HG02759 (cell line): ENCODE measurements around the gene PPOX.
A peak's percentile ranks its signal among the peaks of the same experiment; 100 is the strongest.

Source experiments
- ATAC-seq: cut with Tn5 transposase; IDR thresholded peaks from one replicate; pipeline ENCODE4 v1.9.1; 2021; ENCODE audit warnings: mild to moderate bottlenecking, moderate library complexity; ENCODE audit not compliant: unreplicated experiment

The PPOX gene

DNA sequence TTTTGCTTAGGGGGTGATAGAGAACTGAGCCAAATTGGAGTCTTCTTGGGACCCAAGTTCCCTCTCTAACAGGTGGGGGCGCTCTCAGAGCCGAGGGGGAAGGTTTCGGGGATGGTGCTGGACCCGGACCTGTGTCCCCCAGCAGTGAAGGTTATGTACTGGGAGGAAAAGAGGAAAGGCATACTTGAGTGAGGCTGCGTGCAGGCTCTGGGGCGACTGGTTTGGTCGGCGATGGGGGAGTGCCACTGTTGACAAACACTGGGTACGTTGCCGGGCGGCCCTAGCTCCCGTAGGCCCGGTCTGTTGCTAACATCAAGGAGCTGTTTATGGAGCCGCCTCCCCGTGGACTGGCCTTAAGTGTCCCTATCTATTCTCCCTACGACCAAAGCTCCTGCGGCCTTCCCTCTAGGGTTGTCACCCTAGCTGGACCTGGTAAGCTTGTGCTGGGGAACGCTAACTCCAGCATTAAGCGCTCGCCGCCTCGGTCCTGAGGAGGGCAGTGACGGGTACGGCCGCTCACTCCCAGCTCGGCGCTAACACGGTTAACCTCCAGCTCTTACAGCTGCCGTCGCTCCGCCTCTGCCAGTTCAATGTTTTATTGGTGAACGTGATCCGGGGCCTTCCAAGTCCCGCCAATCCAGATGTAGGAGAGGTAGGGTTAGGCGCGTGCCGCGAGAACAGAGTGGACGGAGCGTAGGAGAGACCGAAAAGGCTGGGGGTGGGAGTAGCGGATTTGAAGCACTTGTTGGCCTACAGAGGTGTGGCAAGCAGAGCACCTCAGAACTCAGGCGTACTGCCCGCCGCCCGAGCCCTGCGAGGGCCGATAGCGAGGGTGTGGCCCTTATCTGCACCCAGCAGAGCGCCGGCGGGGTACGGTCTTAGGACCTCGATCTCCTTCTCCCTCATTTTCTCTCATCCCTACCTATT lies at the start of gene PPOX:
Gene PPOX (plus strand): TSS at position 685 of the 927 bp plus-strand sequence. CDS start 422 bp downstream, outside the sequence.
- peak; percentile 95 for ATAC-seq

GRCh38 chr1:161117759-161118581 lies 48.3 kb upstream of the PPOX start, which contains the start of the genes NIT1 and PFDN2:
TSS of gene NIT1 (plus strand) at chr1:161118105. CDS start at chr1:161118177, 72 bp downstream.
TSS of gene PFDN2 (minus strand) at chr1:161118037. CDS start at chr1:161118026, 11 bp downstream.
- peak; percentile 86 for ATAC-seq

- peak; percentile 58 for ATAC-seq
Measured at GRCh38 chr1:161119092-161119903, 46.9 kb upstream of the PPOX start.

DNA sequence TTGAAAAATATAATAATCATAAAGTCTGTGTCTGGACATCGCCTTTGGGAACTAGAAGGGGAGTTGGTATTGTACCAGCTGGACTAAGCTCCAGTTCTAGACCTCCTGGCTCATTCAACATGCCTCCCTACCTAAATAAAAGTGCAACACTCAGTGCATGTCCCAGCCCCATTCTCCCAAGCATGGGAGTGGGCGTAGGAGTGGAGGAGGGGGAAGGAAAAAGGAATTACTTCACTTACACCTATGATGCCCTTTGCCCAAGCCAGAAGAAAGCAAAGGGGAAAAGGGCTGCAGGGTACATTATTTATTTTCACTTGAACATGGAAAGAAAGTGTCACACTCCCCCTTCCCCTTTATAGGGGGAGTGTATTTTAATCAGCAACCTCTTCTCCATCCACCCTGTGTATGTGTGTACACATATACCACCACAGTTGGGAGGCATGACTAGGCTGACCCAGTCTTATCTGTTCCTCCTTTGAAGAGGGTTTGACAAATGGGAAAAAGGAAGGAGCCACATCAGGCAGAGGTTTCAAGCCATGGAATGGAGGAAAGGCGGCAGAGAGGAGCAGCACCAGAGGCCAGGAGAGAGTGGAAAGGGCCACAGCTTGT lies 45.1 kb upstream of the PPOX start:
- no peak for ATAC-seq

DNA sequence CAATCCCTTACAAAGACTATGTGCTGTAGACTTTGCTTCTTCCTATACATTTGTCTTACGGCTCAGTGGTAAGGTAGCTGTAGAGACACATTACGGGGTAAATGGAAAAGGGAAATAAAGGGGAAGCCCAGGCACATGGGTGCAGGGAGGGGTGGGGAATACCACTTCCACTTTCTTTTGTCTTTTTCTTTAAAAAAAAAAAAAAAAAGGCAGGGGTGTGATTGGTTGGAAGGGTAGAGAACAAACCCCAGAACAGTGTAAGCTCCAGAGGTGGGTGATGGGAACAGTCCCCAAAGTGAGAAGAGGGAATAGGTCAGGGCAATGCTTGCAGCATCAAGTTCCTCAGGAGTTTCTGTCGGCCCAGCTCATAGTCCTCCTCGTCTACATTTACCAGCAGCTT lies 44.4 kb upstream of the PPOX start:
- no peak for ATAC-seq

DNA sequence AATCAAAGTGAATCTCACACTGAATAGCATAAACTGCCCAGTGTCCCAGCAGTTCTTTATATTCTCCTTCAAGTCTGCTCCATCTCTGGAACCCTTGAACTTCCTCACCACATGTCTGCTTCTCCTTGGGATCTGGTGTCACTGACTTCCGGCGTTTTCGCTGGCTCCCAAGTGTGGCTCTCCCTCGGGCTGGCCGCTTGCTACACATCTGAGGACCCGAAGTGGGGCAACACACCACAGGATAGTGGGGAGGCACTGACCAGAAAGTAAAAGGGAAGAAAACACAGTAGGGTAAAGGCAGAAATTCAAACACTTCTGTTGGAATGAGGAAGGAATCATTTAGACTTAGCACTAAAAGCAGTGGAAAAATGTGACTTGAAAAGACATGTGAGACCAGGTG lies 43.3 kb upstream of the PPOX start:
- no peak for ATAC-seq

GRCh38 chr1:161127649-161128048 lies 38.6 kb upstream of the PPOX start:
- ATAC-seq = no peak

DNA sequence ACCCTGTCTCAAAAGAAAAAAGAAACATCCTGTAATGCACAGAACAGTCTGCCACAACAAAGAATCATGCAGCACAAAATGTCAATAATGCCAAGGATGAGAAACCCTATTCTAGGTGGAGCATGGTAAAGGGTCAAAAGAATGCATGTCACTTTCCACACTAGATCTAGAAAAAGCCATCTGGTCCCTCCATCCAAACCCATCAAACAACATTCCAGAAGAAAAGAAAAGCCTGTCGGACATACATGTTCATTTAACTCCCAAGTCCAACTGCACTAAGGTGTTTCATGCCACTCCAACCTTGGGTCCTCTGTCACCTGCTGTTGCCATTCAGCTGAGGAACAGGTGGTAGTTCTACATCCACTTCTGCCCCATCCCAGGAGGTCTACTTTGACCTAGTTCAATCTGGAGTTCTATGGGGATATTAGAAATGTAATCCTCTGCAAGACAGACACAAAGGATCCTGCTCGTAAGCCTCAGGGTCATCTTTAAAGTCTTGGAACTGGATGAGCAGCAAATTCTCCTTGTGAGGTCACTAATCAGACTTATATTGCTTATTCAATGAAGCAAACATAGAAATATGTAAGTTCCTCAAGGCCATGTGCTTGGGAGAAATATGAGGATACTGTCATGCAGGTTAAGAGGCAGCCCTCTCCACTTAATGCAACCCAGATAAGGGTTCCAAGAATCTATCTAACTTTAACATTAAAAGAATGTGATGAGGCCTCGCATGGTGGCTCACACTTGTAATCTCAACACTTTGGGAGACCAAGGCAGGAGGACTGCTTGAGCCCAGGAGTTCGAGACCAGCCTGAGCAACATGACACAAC lies 37.4 kb upstream of the PPOX start:
- no peak for ATAC-seq

DNA sequence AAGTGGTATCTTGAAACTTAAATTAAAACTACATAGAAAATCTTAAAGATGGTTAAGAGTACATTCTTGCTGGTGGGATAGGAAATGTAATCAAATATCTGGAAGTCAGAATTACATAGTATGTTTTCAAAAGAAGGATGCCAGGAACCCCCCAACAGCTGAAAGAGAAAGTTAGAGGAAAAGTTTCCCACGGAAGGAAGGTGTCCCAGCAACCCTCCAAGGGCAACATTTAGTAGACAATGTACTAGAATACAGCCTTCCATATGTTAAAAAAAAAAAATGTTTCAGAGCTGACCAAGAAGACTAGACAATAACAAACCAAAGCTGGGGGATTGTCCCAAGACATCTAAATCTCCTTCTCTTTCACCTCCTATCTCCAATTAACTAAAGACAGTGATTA lies 36.0 kb upstream of the PPOX start:
- no peak for ATAC-seq

GRCh38 chr1:161131523-161132409 lies 34.5 kb upstream of the PPOX start:
- ATAC-seq = no peak

- ATAC-seq = peak; percentile 95
Measured at GRCh38 chr1:161132410-161133219, 33.6 kb upstream of the PPOX start, which contains the start of gene DEDD. TSS of gene DEDD (minus strand) at chr1:161132667. CDS start at chr1:161124462, 8,205 bp downstream.

GRCh38 chr1:161133220-161133740 lies 32.9 kb upstream of the PPOX start:
- ATAC-seq = peak; percentile 3

- ATAC-seq = no peak
Measured at GRCh38 chr1:161137881-161138280, 28.3 kb upstream of the PPOX start.

DNA sequence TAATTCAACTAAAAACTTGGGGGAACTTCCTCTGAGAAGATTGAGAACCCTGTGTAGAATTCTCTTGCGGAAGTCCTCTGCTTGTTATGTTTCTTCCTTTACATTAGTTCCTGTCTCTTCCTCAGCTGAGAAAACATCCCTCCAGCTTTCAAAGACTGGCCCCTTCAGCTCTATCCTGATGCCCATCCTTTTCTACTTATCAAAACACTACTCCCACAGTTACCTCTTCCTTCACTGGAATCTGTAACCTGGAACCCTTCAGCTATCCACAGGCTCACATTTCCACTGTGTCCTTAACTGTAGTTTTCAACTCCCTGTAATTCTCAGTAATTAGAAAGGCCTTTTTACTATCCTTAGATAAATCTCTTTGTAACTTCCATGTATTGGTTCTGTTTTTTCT lies 27.8 kb upstream of the PPOX start:
- no peak for ATAC-seq

DNA sequence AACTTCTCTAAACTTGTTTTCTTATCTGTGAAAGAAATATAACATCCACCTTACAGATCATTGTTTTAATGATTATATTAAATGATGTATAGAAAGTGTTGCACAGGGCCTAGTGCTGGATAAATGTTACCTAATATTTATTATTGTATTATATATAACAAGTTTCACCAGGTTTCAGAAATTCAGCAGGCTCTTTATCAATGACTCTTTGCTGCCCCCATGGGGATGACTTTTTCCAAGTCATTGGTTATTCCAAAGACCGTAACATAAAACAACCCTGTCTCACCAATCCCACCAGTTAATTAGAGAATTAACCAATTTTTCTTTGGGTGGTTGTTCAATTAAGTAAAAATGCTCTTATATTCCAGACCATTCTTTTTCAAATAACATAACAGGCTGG lies 26.5 kb upstream of the PPOX start:
- ATAC-seq = no peak

- no peak for ATAC-seq
Measured at GRCh38 chr1:161140755-161141400, 25.3 kb upstream of the PPOX start.

GRCh38 chr1:161145832-161146231 lies 20.4 kb upstream of the PPOX start:
- no peak for ATAC-seq
